ENCODE data around the gene IGFBP4. TPM values are rescaled to one million over a fixed set of nuclear protein-coding genes. Genes with fewer than 3 reads are reported as not detected.

IGFBP4 gene
- total RNA-seq, 4 donors from 2014 or later: 98.4 to 302 (median 166) TPM

GRCh38 chr17:40453881-40454612 is 10.8 kb downstream of the IGFBP4 start:
- H3K36me3 ChIP-seq: peaks cover 0 to 39% (median 10%) of the 10 kb centered on the region in 4 donors
- H3K9me3 ChIP-seq: no peaks in the 10 kb centered on the region
- TF ChIP-seq POLR2AphosphoS5 (IDR thresholded peaks at IDR 0.05) (no peak), EP300 (IDR thresholded peaks at IDR 0.05; ENCODE audit: low read depth) (no peak), CTCF (IDR thresholded peaks at IDR 0.05) (no peak), POLR2A (IDR thresholded peaks at IDR 0.05) (no peak)
- peaks cover 36 to 82% (median 66%) of the 10 kb centered on the region in 4 donors for H3K4me1 ChIP-seq
- in situ Hi-C loops (cut with MboI; ENCODE audit: low pct_ligation_motif_present in 1 of 4, low pct_unique_long_range_greater_than_20kb in 1 of 4, low sequenced_read_pairs in 3 of 4): no loop called here
- WGBS, 2 donors (ENCODE audit: low coverage in 1 of 2): 80 to 86% methylated on average over 1 to 19 of the region's 19 CpGs
- peak overlapping the region; percentile 32 to 98 (median 96) for H3K27ac ChIP-seq
- no peak overlapping the region for H3K4me3 ChIP-seq
- intact Hi-C loops (cut with DNase I; ENCODE audit: low total_unique reads): no loop called here
- no peaks in the 10 kb centered on the region for H3K27me3 ChIP-seq
- no peak for DNase-seq

GRCh38 chr17:40454613-40454995 is 11.4 kb downstream of the IGFBP4 start:
- DNase-seq: no peak
- H3K4me1 ChIP-seq: peaks cover 31 to 77% (median 62%) of the 10 kb centered on the region in 4 donors
- H3K4me3 ChIP-seq: no peak overlapping the region
- 89% methylated on average over 2 of the region's 2 CpGs; no CpG with 5 or more reads in 1 of the 2 donors for WGBS, 2 donors (ENCODE audit: low coverage in 1 of 2)
- H3K36me3 ChIP-seq: peaks cover 0 to 39% (median 10%) of the 10 kb centered on the region in 4 donors
- in situ Hi-C loops (cut with MboI; ENCODE audit: low pct_ligation_motif_present in 1 of 4, low pct_unique_long_range_greater_than_20kb in 1 of 4, low sequenced_read_pairs in 3 of 4) (no loop called here), intact Hi-C loops (cut with DNase I; ENCODE audit: low total_unique reads) (no loop called here)
- H3K9me3 ChIP-seq: no peaks in the 10 kb centered on the region
- peak overlapping the region in 3 of 4 donors; percentile 32 to 98 (median 96) for H3K27ac ChIP-seq
- TF ChIP-seq POLR2AphosphoS5 (IDR thresholded peaks at IDR 0.05) (no peak), POLR2A (IDR thresholded peaks at IDR 0.05) (no peak), CTCF (IDR thresholded peaks at IDR 0.05) (no peak), EP300 (IDR thresholded peaks at IDR 0.05; ENCODE audit: low read depth) (no peak)
- H3K27me3 ChIP-seq: no peaks in the 10 kb centered on the region

GRCh38 chr17:40456396-40456951 is 13.2 kb downstream of the IGFBP4 start:
- Histone ChIP-seq H3K9me3 (no peaks in the 10 kb centered on the region), H3K27me3 (no peaks in the 10 kb centered on the region), H3K4me1 (peaks cover 27 to 67% (median 55%) of the 10 kb centered on the region in 4 donors), H3K27ac (peak overlapping the region; percentile 40 to 83 (median 62)), H3K4me3 (no peak overlapping the region), H3K36me3 (peaks cover 0 to 39% (median 10%) of the 10 kb centered on the region in 4 donors)
- in situ Hi-C loops (cut with MboI; ENCODE audit: low pct_ligation_motif_present in 1 of 4, low pct_unique_long_range_greater_than_20kb in 1 of 4, low sequenced_read_pairs in 3 of 4) (no loop called here), intact Hi-C loops (cut with DNase I; ENCODE audit: low total_unique reads) (no loop called here)
- 70% methylated on average over 5 to 15 of the region's 16 CpGs for WGBS, 2 donors (ENCODE audit: low coverage in 1 of 2)
- DNase-seq: no peak
- TF ChIP-seq EP300 (IDR thresholded peaks at IDR 0.05; ENCODE audit: low read depth): no peak
- TF ChIP-seq POLR2A (IDR thresholded peaks at IDR 0.05): no peak
- TF ChIP-seq POLR2AphosphoS5 (IDR thresholded peaks at IDR 0.05): no peak
- no peak for TF ChIP-seq CTCF (IDR thresholded peaks at IDR 0.05)

- intact Hi-C loops (cut with DNase I; ENCODE audit: low total_unique reads): no loop called here
- no peak for TF ChIP-seq POLR2A (IDR thresholded peaks at IDR 0.05)
- no peak for TF ChIP-seq CTCF (IDR thresholded peaks at IDR 0.05)
- no peak for TF ChIP-seq POLR2AphosphoS5 (IDR thresholded peaks at IDR 0.05)
- TF ChIP-seq EP300 (IDR thresholded peaks at IDR 0.05; ENCODE audit: low read depth): no peak
These were observed 14.1 kb downstream of the IGFBP4 start for GRCh38 chr17:40457369-40457768.

More at GRCh38 chr17:40457369-40457768, 14.1 kb downstream of the IGFBP4 start:
- Histone ChIP-seq H3K27me3 (no peaks in the 10 kb centered on the region), H3K36me3 (peaks cover 0 to 39% (median 10%) of the 10 kb centered on the region in 4 donors), H3K9me3 (no peaks in the 10 kb centered on the region), H3K4me1 (peaks cover 30 to 67% (median 51%) of the 10 kb centered on the region in 4 donors), H3K27ac (peak overlapping the region; percentile 40 to 83 (median 62)), H3K4me3 (no peak overlapping the region)
- no peak for DNase-seq
- 76 to 80% methylated on average over 2 to 3 of the region's 3 CpGs for WGBS, 2 donors (ENCODE audit: low coverage in 1 of 2)
- in situ Hi-C loops (cut with MboI; ENCODE audit: low pct_ligation_motif_present in 1 of 4, low pct_unique_long_range_greater_than_20kb in 1 of 4, low sequenced_read_pairs in 3 of 4): no loop called here
